H1 (cell line): ENCODE results near the gene SPTAN1. TPM values are rescaled to one million over a fixed set of nuclear protein-coding genes. Genes with fewer than 3 reads are reported as not detected.

Experiments
- CTCF ChIA-PET: fragments of 300-600 bp; sonication (Branson Sonifier 250); formaldehyde crosslinking; loops from one replicate; lab custom pipeline; 2021; ENCODE audit not compliant: partially characterized antibody; lab: Charles Lee
- POLR2A ChIA-PET: fragments of 300-600 bp; sonication (Branson Sonifier 250); formaldehyde crosslinking; loops from one replicate; lab custom pipeline; 2021; ENCODE audit warnings: inconsistent platforms; ENCODE audit not compliant: partially characterized antibody; lab: Charles Lee
- DNase-seq, 2 experiments: peaks; one replicate each; pipeline versions ENCODE4 v3.0.0 to v3.0.0-alpha.2; 2010 to 2022; ENCODE audit warnings: low spot score in 2 of 2, low read depth in 1 of 2, mixed read lengths in 1 of 2
- FAIRE-seq: peaks from 2 replicates; lab custom pipeline; 2011; peaks lifted over from hg19 to GRCh38; lab: Jason Lieb, UNC
- H2AFZ ChIP-seq: 2 replicates; pipeline ENCODE4 v1.8.1; 2012; ENCODE audit warnings: low read length, inconsistent platforms
- H2AK5ac ChIP-seq: 2 replicates; pipeline ENCODE4 v1.6.1; 2013; ENCODE audit warnings: low read depth, low read length
- H2BK120ac ChIP-seq: replicated peaks from 2 replicates; pipeline ENCODE3; 2013; ENCODE audit warnings: low read depth, low read length, inconsistent platforms
- H2BK12ac ChIP-seq: 2 replicates; pipeline ENCODE4 v1.6.1; 2013; ENCODE audit warnings: low read depth, low read length
- H2BK15ac ChIP-seq: 2 replicates; pipeline ENCODE4 v1.6.1; 2013; ENCODE audit warnings: low read length
- H2BK20ac ChIP-seq: 2 replicates; pipeline ENCODE4 v1.6.1; 2013; ENCODE audit warnings: low read length
- H2BK5ac ChIP-seq: 2 replicates; pipeline ENCODE4 v1.6.1; 2013; ENCODE audit warnings: low read depth, low read length
- H3K14ac ChIP-seq: 2 replicates; pipeline ENCODE4 v1.6.1; 2013; ENCODE audit warnings: inconsistent platforms; ENCODE audit not compliant: insufficient read length
- H3K18ac ChIP-seq: 2 replicates; pipeline ENCODE4 v1.6.1; 2013; ENCODE audit warnings: low read length; ENCODE audit errors: extremely low read depth
- H3K23ac ChIP-seq: 2 replicates; pipeline ENCODE4 v1.6.1; 2013; ENCODE audit warnings: inconsistent platforms; ENCODE audit not compliant: insufficient read length
- H3K23me2 ChIP-seq: 2 replicates; pipeline ENCODE4 v1.6.1; 2013; ENCODE audit warnings: low read depth, low read length
- H3K27ac ChIP-seq: 2 replicates; pipeline ENCODE4 v1.6.1; 2011; ENCODE audit warnings: low read depth, low read length, inconsistent platforms
- H3K27me3 ChIP-seq, 4 experiments: replicated peaks in 1 of 4; 1 replicate in 1 of 4; 2 replicates in 3 of 4; pipeline versions ENCODE4 v1.6.1 to v1.8.1; 2011 to 2013; ENCODE audit warnings: low read length in 3 of 4, mild to moderate bottlenecking in 3 of 4, inconsistent platforms in 2 of 4, mixed read lengths in 2 of 4, moderate library complexity in 1 of 4; ENCODE audit not compliant: control insufficient read depth in 3 of 4, insufficient read depth in 3 of 4; ENCODE audit errors: extremely low read depth in 1 of 4
- H3K36me3 ChIP-seq, 4 experiments: 2 replicates each; pipeline versions ENCODE4 v1.6.1 to v1.8.1; 2011 to 2013; ENCODE audit warnings: mild to moderate bottlenecking in 4 of 4, low read length in 3 of 4, moderate library complexity in 2 of 4, control low read depth in 1 of 4, inconsistent platforms in 1 of 4; ENCODE audit not compliant: insufficient read depth in 4 of 4, control insufficient read depth in 2 of 4
- H3K4ac ChIP-seq: replicated peaks from 2 replicates; pipeline ENCODE3; 2013; ENCODE audit warnings: low read length, low read depth, mixed read lengths, inconsistent platforms; ENCODE audit not compliant: insufficient read length
- H3K4me1 ChIP-seq, 4 experiments: replicated peaks in 1 of 4; 1 replicate in 1 of 4; 2 replicates in 3 of 4; pipeline versions ENCODE4 v1.6.1 to v1.8.1; 2011 to 2013; ENCODE audit warnings: low read length in 3 of 4, inconsistent platforms in 2 of 4, mixed read lengths in 1 of 4; ENCODE audit not compliant: insufficient read depth in 4 of 4, control insufficient read depth in 3 of 4
- H3K4me2 ChIP-seq, 2 experiments: 2 replicates each; pipeline versions ENCODE4 v1.6.1 to v1.8.1; 2011 to 2013; ENCODE audit warnings: low read depth in 2 of 2, low read length in 2 of 2, control low read depth in 1 of 2, inconsistent platforms in 1 of 2, mild to moderate bottlenecking in 1 of 2; ENCODE audit not compliant: insufficient read depth in 1 of 2
- H3K4me3 ChIP-seq, 4 experiments: fragments of 200-600, 300-600 bp in 1 of 4; sonication (generic), shearing (Covaris generic), sonication (Bioruptor Twin) in 1 of 4; 2 replicates each; pipeline versions ENCODE4 v1.5.1 to v1.8.1; 2011 to 2016; ENCODE audit warnings: low read length in 4 of 4, low read depth in 3 of 4, control low read depth in 2 of 4, inconsistent platforms in 2 of 4, mild to moderate bottlenecking in 2 of 4, mixed read lengths in 1 of 4, moderate library complexity in 1 of 4; ENCODE audit not compliant: insufficient read depth in 2 of 4; ENCODE audit errors: extremely low read depth in 1 of 4
- H3K56ac ChIP-seq: replicated peaks from 2 replicates; pipeline ENCODE3; 2013; ENCODE audit warnings: low read depth, mild to moderate bottlenecking, mixed read lengths, low read length, inconsistent platforms; ENCODE audit not compliant: insufficient read length
- H3K79me1 ChIP-seq: 2 replicates; pipeline ENCODE4 v1.6.1; 2013; ENCODE audit warnings: low read depth, low read length, control low read depth
- H3K79me2 ChIP-seq, 2 experiments: 2 replicates each; pipeline versions ENCODE4 v1.6.1 to v1.8.1; 2012 to 2013; ENCODE audit warnings: low read length in 2 of 2, mild to moderate bottlenecking in 2 of 2, inconsistent platforms in 1 of 2; ENCODE audit not compliant: insufficient read depth in 2 of 2, control insufficient read depth in 1 of 2
- H3K9ac ChIP-seq, 4 experiments: replicated peaks in 1 of 4; 1 replicate in 1 of 4; 2 replicates in 3 of 4; pipeline versions ENCODE4 v1.6.1 to v1.8.1; 2011 to 2013; ENCODE audit warnings: low read depth in 3 of 4, low read length in 3 of 4, control low read depth in 2 of 4, mild to moderate bottlenecking in 2 of 4, moderate library complexity in 2 of 4, inconsistent platforms in 1 of 4; ENCODE audit errors: extremely low read depth in 1 of 4
- H3K9me3 ChIP-seq, 2 experiments: 2 replicates each; pipeline versions ENCODE4 v1.6.1 to v1.8.1; 2012 to 2013; ENCODE audit warnings: mild to moderate bottlenecking in 2 of 2, moderate library complexity in 2 of 2, control low read depth in 1 of 2, inconsistent platforms in 1 of 2, low read depth in 1 of 2, low read length in 1 of 2, mixed read lengths in 1 of 2; ENCODE audit not compliant: insufficient read depth in 2 of 2
- H4K20me1 ChIP-seq, 2 experiments: replicated peaks in 1 of 2; 2 replicates each; pipeline versions ENCODE3 to v1.8.1; 2011 to 2013; ENCODE audit warnings: inconsistent platforms in 2 of 2, low read length in 2 of 2, mild to moderate bottlenecking in 1 of 2; ENCODE audit not compliant: insufficient read depth in 2 of 2, control insufficient read depth in 1 of 2
- H4K5ac ChIP-seq: 2 replicates; pipeline ENCODE4 v1.6.1; 2013; ENCODE audit warnings: low read length, low read depth, mixed read lengths, inconsistent platforms; ENCODE audit not compliant: insufficient read length
- H4K8ac ChIP-seq: 2 replicates; pipeline ENCODE4 v1.8.0; 2013; ENCODE audit warnings: mild to moderate bottlenecking, moderate library complexity, low read length, inconsistent platforms; ENCODE audit not compliant: insufficient read depth; ENCODE audit errors: extremely low read depth
- H4K91ac ChIP-seq: replicated peaks from 2 replicates; pipeline ENCODE3; 2013; ENCODE audit warnings: low read length, mixed read lengths, inconsistent platforms; ENCODE audit not compliant: insufficient read length
- ASH2L ChIP-seq: fragments of 200-600, 300-600 bp; sonication (generic); IDR thresholded peaks from one replicate; pipeline ENCODE4 v1.7.1; 2017; ENCODE audit warnings: low read length
- BCL11A ChIP-seq, 2 experiments: IDR thresholded peaks; one replicate each; pipeline ENCODE4 v1.6.1; 2011; ENCODE audit warnings: low read depth in 2 of 2, low read length in 2 of 2, mild to moderate bottlenecking in 2 of 2
- CBX5 ChIP-seq: fragments of 300-800, 300-1000 bp; sonication (generic); IDR thresholded peaks from 2 replicates; pipeline ENCODE4 v1.7.1; 2016; ENCODE audit warnings: antibody characterized with exemption, low read length, low read depth
- NRF1 ChIP-seq: IDR thresholded peaks from 2 replicates; pipeline ENCODE4 v1.6.1; 2011; ENCODE audit warnings: mild to moderate bottlenecking, low read depth, low read length, improper control_type of control experiment
- WGBS, 2 experiments: shearing (Covaris generic) in 1 of 2; methylation state at CpG; one replicate each; pipeline versions ENCODE4 v1.1.6 to v1.1.7; 2013 to 2015; ENCODE audit warnings: low lambda C conversion rate in 2 of 2, mixed read lengths in 2 of 2, inconsistent platforms in 1 of 2, low coverage in 1 of 2, missing lambda C conversion rate in 1 of 2; ENCODE audit not compliant: insufficient replicate concordance in 2 of 2, insufficient coverage in 1 of 2, insufficient read length in 1 of 2; ENCODE audit errors: extremely low coverage in 1 of 2, missing lambda C conversion rate in 1 of 2; 5-methylcytosine and 5-hydroxymethylcytosine counted together
- polyA plus RNA-seq, 7 experiments: library from polyadenylated mRNA; depleted of rRNA in 3 of 7; stranded (reverse) in 5 of 7; unstranded in 2 of 7; fragments of >200 nt in 5 of 7; fragments of 200-250 nt in 2 of 7; gene quantifications; 1 replicate in 5 of 7; 2 replicates in 1 of 7; 4 replicates in 1 of 7; pipeline versions ENCODE4 v1.2.1 to v1.2.3, GENCODE V29; 2011 to 2013; ENCODE audit warnings: missing spikeins in 2 of 7, mixed read lengths in 2 of 7
- total RNA-seq: library from RNA; stranded (reverse); fragmentation: NEBNext Ultra II Directional; extraction: Animal tissue kit (Norgen Biotek cat#: 25700); gene quantifications from 2 replicates; pipeline ENCODE4 v1.2.1, GENCODE V29; 2021

SPTAN1 gene
- total and polyA plus RNA-seq, 2 of the 8 experiments (the other 6 are each of a cell fraction or from before 2014, with no cell fraction given) = 182 to 216 TPM

- Histone ChIP-seq H3K79me1 (peaks cover 7% of the 10 kb centered on the region; the same call in 1 of the 2 replicates), H3K14ac (no peak overlapping the region), H2BK5ac (no peak overlapping the region), H2BK120ac (no peak overlapping the region), H3K79me2 (no peaks in the 10 kb centered on the region), H3K18ac (no peak overlapping the region), H4K5ac (no peak overlapping the region), H4K20me1 (peaks cover 5 to 21% of the 10 kb centered on the region in 2 experiments), H2AK5ac (no peak overlapping the region), H3K27ac (no peak overlapping the region), H3K36me3 (peaks cover 19 to 34% (median 28%) of the 10 kb centered on the region in 4 experiments; a peak in 6 of 8 replicates), H2BK12ac (no peak overlapping the region), H3K56ac (no peak overlapping the region), H2AFZ (no peak overlapping the region), H3K23ac (no peak overlapping the region), H3K9me3 (no peaks in the 10 kb centered on the region), H4K8ac (no peak overlapping the region), H2BK15ac (no peak overlapping the region), H3K27me3 (no peaks in the 10 kb centered on the region), H3K4me1 (peaks cover 0 to 14% (median 11%) of the 10 kb centered on the region in 4 experiments; a peak in 5 of 7 replicates), H3K4me3 (no peak overlapping the region), H3K23me2 (no peaks in the 10 kb centered on the region), H3K4ac (no peak overlapping the region), H4K91ac (no peak overlapping the region), H3K9ac (no peak overlapping the region), H2BK20ac (no peak overlapping the region), H3K4me2 (no peak overlapping the region)
- FAIRE-seq (no peak), DNase-seq (no peak)
- WGBS, 2 experiments = 96% methylated on average over 21 of the region's 21 CpGs; no CpG with 5 or more reads in 1 of the 2 experiments
- CTCF ChIA-PET = interaction anchor here (0.8 to 4.1 kb wide), 9 partner anchors 9 to 221 kb away, joined by 3 to 37 read pairs (median 4); no protein-coding TSS in a partner anchor
- no peak for TF ChIP-seq ASH2L
- no peak for TF ChIP-seq BCL11A (IDR thresholded peaks at IDR 0.05; ENCODE audit: low read depth in 2 of 2, low read length in 2 of 2)
- no peak for TF ChIP-seq CBX5
- TF ChIP-seq NRF1 = no peak
- POLR2A ChIA-PET = interaction anchor here (0.9 to 15.6 kb wide), 8 partner anchors 9 to 80 kb away, joined by 3 to 313 read pairs (median 4); partner anchors contain the start of genes DYNC2I2 and SET
Measured at GRCh38 chr9:128633057-128633456, 80.7 kb downstream of the SPTAN1 start.
